NCI-H1694 treated with DMSO at 0.1 percent for 48 hours (cell line): ENCODE data around the gene CORO2B.
"Not testable (repeated sequence)": the region's sequence is repeated elsewhere in the genome, so short reads cannot be mapped to it uniquely, and the experiment has no call there.

ENCODE experiments used
- DNase-seq: peaks from one replicate; lab custom pipeline; 2025; lab: John Stamatoyannopoulos, UW

CORO2B gene

GRCh38 chr15:68630211-68630555 is 51.4 kb downstream of the CORO2B start:
- no peak for DNase-seq

- no peak for DNase-seq
Observed at GRCh38 chr15:68630836-68631235, 52.0 kb downstream of the CORO2B start.

GRCh38 chr15:68631601-68632051 is 52.8 kb downstream of the CORO2B start:
- peak; percentile 23 for DNase-seq

GRCh38 chr15:68632101-68632500 is 53.3 kb downstream of the CORO2B start:
- no peak for DNase-seq

- no peak for DNase-seq
Observed at GRCh38 chr15:68633231-68634121, 54.7 kb downstream of the CORO2B start.

GRCh38 chr15:68634122-68634482 is 55.3 kb downstream of the CORO2B start:
- no peak for DNase-seq

- no peak for DNase-seq
Observed at GRCh38 chr15:68634531-68634930, 55.7 kb downstream of the CORO2B start.

- no peak for DNase-seq
Observed at GRCh38 chr15:68635141-68635540, 56.3 kb downstream of the CORO2B start.

GRCh38 chr15:68636256-68636655 is 57.5 kb downstream of the CORO2B start:
- DNase-seq: no peak

- DNase-seq: no peak
Observed at GRCh38 chr15:68637767-68638404, 59.1 kb downstream of the CORO2B start.

- no peak for DNase-seq
Observed at GRCh38 chr15:68638953-68639515, 60.2 kb downstream of the CORO2B start.

GRCh38 chr15:68639926-68640600 is 61.3 kb downstream of the CORO2B start:
- no peak for DNase-seq

GRCh38 chr15:68640791-68641331 is 62.1 kb downstream of the CORO2B start:
- DNase-seq: peak; percentile 56

GRCh38 chr15:68641376-68641775 is 62.6 kb downstream of the CORO2B start:
- no peak for DNase-seq

- no peak for DNase-seq
Observed at GRCh38 chr15:68642491-68642845, 63.7 kb downstream of the CORO2B start.

- no peak for DNase-seq
Observed at GRCh38 chr15:68643216-68643830, 64.5 kb downstream of the CORO2B start.

- no peak for DNase-seq
Observed at GRCh38 chr15:68644083-68644904, 65.5 kb downstream of the CORO2B start.

- no peak for DNase-seq
Observed at GRCh38 chr15:68644996-68645395, 66.2 kb downstream of the CORO2B start.

GRCh38 chr15:68646156-68646555 is 67.4 kb downstream of the CORO2B start:
- DNase-seq: no peak

- DNase-seq: no peak
Observed at GRCh38 chr15:68646696-68647095, 67.9 kb downstream of the CORO2B start.

GRCh38 chr15:68647361-68647760 is 68.6 kb downstream of the CORO2B start:
- DNase-seq: not testable (repeated sequence)
